ENCODE results near the gene MFSD11.
"Not testable (repeated sequence)": the region's sequence is repeated elsewhere in the genome, so short reads cannot be mapped to it uniquely, and the experiment has no call there.

Gene MFSD11

DNA sequence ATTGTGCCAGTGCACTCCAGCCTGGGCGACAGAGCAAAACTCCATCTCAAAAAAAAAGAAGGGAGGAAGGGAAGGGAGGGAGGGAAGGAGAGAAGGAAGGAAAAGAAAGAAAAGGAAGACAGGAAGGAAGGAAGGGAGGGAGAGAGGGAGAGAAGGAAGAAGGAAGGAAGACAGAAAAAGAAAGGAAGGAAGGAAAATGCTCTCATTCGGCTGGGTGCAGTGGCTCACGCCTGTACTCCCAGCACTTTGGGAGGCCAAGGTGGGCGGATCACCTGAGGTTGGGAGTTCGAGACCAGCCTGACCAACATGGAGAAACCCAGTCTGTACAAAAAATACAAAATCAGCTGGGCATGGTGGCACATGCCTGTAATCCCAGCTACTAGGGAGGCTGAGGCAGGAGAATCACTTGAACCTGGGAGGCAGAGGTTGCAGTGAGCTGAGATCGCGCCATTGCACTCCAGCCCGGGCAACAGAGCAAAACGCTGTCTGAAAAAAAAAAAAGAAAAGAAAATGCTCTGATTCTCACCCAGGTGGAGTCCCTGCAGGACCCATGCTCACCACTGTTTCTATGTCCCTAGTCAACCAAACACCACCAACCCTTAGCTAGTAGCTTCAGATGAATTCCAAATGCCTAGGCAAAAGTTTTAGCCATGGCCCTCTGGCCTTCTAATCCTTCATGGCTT, 78.1 kb downstream of the MFSD11 start:
- not testable (repeated sequence) for H3K36me3 ChIP-seq (ENCODE audit: control insufficient read depth in 1 of 2, insufficient read depth in 2 of 2, low read length in 2 of 2); H3K27me3 ChIP-seq (ENCODE audit: control insufficient read depth in 1 of 2, insufficient read depth in 2 of 2, low read length in 2 of 2); H3K4me3 ChIP-seq (ENCODE audit: low read depth in 1 of 2, low read length in 2 of 2); H3K9ac ChIP-seq (ENCODE audit: low read depth in 1 of 2, low read length in 2 of 2); H3K9me3 ChIP-seq (ENCODE audit: control insufficient read depth in 1 of 2, low read length in 2 of 2); H3K27ac ChIP-seq (ENCODE audit: low read depth, low read length); H3K4me1 ChIP-seq (ENCODE audit: control insufficient read depth in 1 of 2, insufficient read depth in 2 of 2, low read length in 2 of 2)

GRCh38 chr17:76816590-76817135, 78.7 kb downstream of the MFSD11 start:
- Histone ChIP-seq H3K36me3 (ENCODE audit: control insufficient read depth in 1 of 2, insufficient read depth in 2 of 2, low read length in 2 of 2) (no peaks in the 10 kb centered on the region), H3K27ac (ENCODE audit: low read depth, low read length) (no peak overlapping the region), H3K9me3 (ENCODE audit: control insufficient read depth in 1 of 2, low read length in 2 of 2) (no peaks in the 10 kb centered on the region), H3K4me1 (ENCODE audit: control insufficient read depth in 1 of 2, insufficient read depth in 2 of 2, low read length in 2 of 2) (no peaks in the 10 kb centered on the region), H3K27me3 (ENCODE audit: control insufficient read depth in 1 of 2, insufficient read depth in 2 of 2, low read length in 2 of 2) (peaks cover 0 to 4% of the 10 kb centered on the region in 2 donors), H3K4me3 (ENCODE audit: low read depth in 1 of 2, low read length in 2 of 2) (no peak overlapping the region), H3K9ac (ENCODE audit: low read depth in 1 of 2, low read length in 2 of 2) (no peak overlapping the region)

- Histone ChIP-seq H3K4me1 (ENCODE audit: control insufficient read depth in 1 of 2, insufficient read depth in 2 of 2, low read length in 2 of 2) (no peaks in the 10 kb centered on the region), H3K9me3 (ENCODE audit: control insufficient read depth in 1 of 2, low read length in 2 of 2) (no peaks in the 10 kb centered on the region), H3K4me3 (ENCODE audit: low read depth in 1 of 2, low read length in 2 of 2) (no peak overlapping the region), H3K27me3 (ENCODE audit: control insufficient read depth in 1 of 2, insufficient read depth in 2 of 2, low read length in 2 of 2) (peaks cover 0 to 4% of the 10 kb centered on the region in 2 donors), H3K27ac (ENCODE audit: low read depth, low read length) (no peak overlapping the region), H3K9ac (ENCODE audit: low read depth in 1 of 2, low read length in 2 of 2) (no peak overlapping the region), H3K36me3 (ENCODE audit: control insufficient read depth in 1 of 2, insufficient read depth in 2 of 2, low read length in 2 of 2) (no peaks in the 10 kb centered on the region)
These were observed 82.1 kb downstream of the MFSD11 start for GRCh38 chr17:76820039-76820438.

DNA sequence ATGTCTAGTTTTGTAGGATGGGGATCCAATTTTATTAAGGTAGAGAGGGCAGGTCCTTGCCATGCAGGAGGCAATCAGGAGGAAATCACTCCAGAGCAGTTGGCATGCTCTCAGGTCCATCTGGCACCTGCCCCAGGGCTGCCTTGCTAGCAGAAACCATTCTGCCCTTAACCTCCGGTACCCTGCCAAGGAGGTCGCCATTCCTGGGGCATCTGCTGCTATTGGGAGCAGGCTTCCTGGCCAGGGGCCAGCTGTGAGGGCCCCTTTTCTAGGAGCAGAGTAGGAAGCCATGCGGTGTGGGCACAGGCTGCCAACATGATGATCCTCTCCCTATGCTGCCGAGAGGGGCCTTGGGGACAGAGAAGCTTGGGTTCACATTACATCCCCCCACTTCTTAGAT, 82.6 kb downstream of the MFSD11 start:
- H3K27me3 ChIP-seq (ENCODE audit: control insufficient read depth in 1 of 2, insufficient read depth in 2 of 2, low read length in 2 of 2), result peaks cover 0 to 4% of the 10 kb centered on the region in 2 donors
- H3K4me1 ChIP-seq (ENCODE audit: control insufficient read depth in 1 of 2, insufficient read depth in 2 of 2, low read length in 2 of 2), result no peaks in the 10 kb centered on the region
- H3K9me3 ChIP-seq (ENCODE audit: control insufficient read depth in 1 of 2, low read length in 2 of 2), result no peaks in the 10 kb centered on the region
- no peak overlapping the region for H3K4me3 ChIP-seq (ENCODE audit: low read depth in 1 of 2, low read length in 2 of 2)
- no peak overlapping the region for H3K27ac ChIP-seq (ENCODE audit: low read depth, low read length)
- no peak overlapping the region for H3K9ac ChIP-seq (ENCODE audit: low read depth in 1 of 2, low read length in 2 of 2)
- no peaks in the 10 kb centered on the region for H3K36me3 ChIP-seq (ENCODE audit: control insufficient read depth in 1 of 2, insufficient read depth in 2 of 2, low read length in 2 of 2)

GRCh38 chr17:76822184-76822778, 84.4 kb downstream of the MFSD11 start:
- Histone ChIP-seq H3K9me3 (ENCODE audit: control insufficient read depth in 1 of 2, low read length in 2 of 2) (no peaks in the 10 kb centered on the region), H3K4me1 (ENCODE audit: control insufficient read depth in 1 of 2, insufficient read depth in 2 of 2, low read length in 2 of 2) (no peaks in the 10 kb centered on the region), H3K9ac (ENCODE audit: low read depth in 1 of 2, low read length in 2 of 2) (no peak overlapping the region), H3K27ac (ENCODE audit: low read depth, low read length) (no peak overlapping the region), H3K27me3 (ENCODE audit: control insufficient read depth in 1 of 2, insufficient read depth in 2 of 2, low read length in 2 of 2) (peaks cover 0 to 4% of the 10 kb centered on the region in 2 donors), H3K4me3 (ENCODE audit: low read depth in 1 of 2, low read length in 2 of 2) (no peak overlapping the region), H3K36me3 (ENCODE audit: control insufficient read depth in 1 of 2, insufficient read depth in 2 of 2, low read length in 2 of 2) (no peaks in the 10 kb centered on the region)

- Histone ChIP-seq H3K9me3 (ENCODE audit: control insufficient read depth in 1 of 2, low read length in 2 of 2) (no peaks in the 10 kb centered on the region), H3K9ac (ENCODE audit: low read depth in 1 of 2, low read length in 2 of 2) (no peak overlapping the region), H3K36me3 (ENCODE audit: control insufficient read depth in 1 of 2, insufficient read depth in 2 of 2, low read length in 2 of 2) (no peaks in the 10 kb centered on the region), H3K4me3 (ENCODE audit: low read depth in 1 of 2, low read length in 2 of 2) (no peak overlapping the region), H3K4me1 (ENCODE audit: control insufficient read depth in 1 of 2, insufficient read depth in 2 of 2, low read length in 2 of 2) (no peaks in the 10 kb centered on the region), H3K27ac (ENCODE audit: low read depth, low read length) (no peak overlapping the region), H3K27me3 (ENCODE audit: control insufficient read depth in 1 of 2, insufficient read depth in 2 of 2, low read length in 2 of 2) (peaks cover 0 to 4% of the 10 kb centered on the region in 2 donors)
These were observed 86.2 kb downstream of the MFSD11 start for GRCh38 chr17:76824093-76824492.

- Histone ChIP-seq H3K4me3 (ENCODE audit: low read depth in 1 of 2, low read length in 2 of 2) (no peak overlapping the region), H3K9me3 (ENCODE audit: control insufficient read depth in 1 of 2, low read length in 2 of 2) (no peaks in the 10 kb centered on the region), H3K9ac (ENCODE audit: low read depth in 1 of 2, low read length in 2 of 2) (no peak overlapping the region), H3K36me3 (ENCODE audit: control insufficient read depth in 1 of 2, insufficient read depth in 2 of 2, low read length in 2 of 2) (no peaks in the 10 kb centered on the region), H3K27me3 (ENCODE audit: control insufficient read depth in 1 of 2, insufficient read depth in 2 of 2, low read length in 2 of 2) (no peaks in the 10 kb centered on the region), H3K4me1 (ENCODE audit: control insufficient read depth in 1 of 2, insufficient read depth in 2 of 2, low read length in 2 of 2) (no peaks in the 10 kb centered on the region), H3K27ac (ENCODE audit: low read depth, low read length) (no peak overlapping the region)
These were observed 88.6 kb downstream of the MFSD11 start for GRCh38 chr17:76826330-76827068.

DNA sequence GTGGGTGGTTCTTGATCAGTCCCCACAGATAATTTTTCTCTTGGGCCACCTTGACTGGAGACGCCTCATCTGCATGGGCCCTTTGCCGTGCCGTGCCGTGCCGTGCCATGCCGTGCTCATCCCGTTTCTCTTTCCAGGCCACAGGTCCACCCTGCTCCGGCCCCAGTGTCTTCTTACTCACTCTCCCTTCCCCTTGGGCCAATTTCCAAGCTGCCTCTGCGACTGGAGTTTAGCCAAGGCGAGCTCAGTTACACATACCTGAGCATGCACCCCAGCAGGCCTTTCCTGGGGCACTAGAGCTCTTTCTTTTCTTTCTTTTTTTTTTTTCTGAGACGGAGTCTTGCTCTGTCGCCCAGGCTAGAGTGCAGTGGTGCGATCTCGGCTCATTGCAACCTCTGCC, 89.8 kb downstream of the MFSD11 start:
- no peaks in the 10 kb centered on the region for H3K27me3 ChIP-seq (ENCODE audit: control insufficient read depth in 1 of 2, insufficient read depth in 2 of 2, low read length in 2 of 2)
- H3K36me3 ChIP-seq (ENCODE audit: control insufficient read depth in 1 of 2, insufficient read depth in 2 of 2, low read length in 2 of 2), result no peaks in the 10 kb centered on the region
- no peaks in the 10 kb centered on the region for H3K4me1 ChIP-seq (ENCODE audit: control insufficient read depth in 1 of 2, insufficient read depth in 2 of 2, low read length in 2 of 2)
- no peak overlapping the region for H3K27ac ChIP-seq (ENCODE audit: low read depth, low read length)
- no peaks in the 10 kb centered on the region for H3K9me3 ChIP-seq (ENCODE audit: control insufficient read depth in 1 of 2, low read length in 2 of 2)
- no peak overlapping the region for H3K4me3 ChIP-seq (ENCODE audit: low read depth in 1 of 2, low read length in 2 of 2)
- no peak overlapping the region for H3K9ac ChIP-seq (ENCODE audit: low read depth in 1 of 2, low read length in 2 of 2)

All from duodenal mucosa (tissue), 2 donors.